ENCODE results near the gene NINJ1.
A peak's percentile ranks its signal among the peaks of the same experiment; 100 is the strongest.

Gene NINJ1

DNA sequence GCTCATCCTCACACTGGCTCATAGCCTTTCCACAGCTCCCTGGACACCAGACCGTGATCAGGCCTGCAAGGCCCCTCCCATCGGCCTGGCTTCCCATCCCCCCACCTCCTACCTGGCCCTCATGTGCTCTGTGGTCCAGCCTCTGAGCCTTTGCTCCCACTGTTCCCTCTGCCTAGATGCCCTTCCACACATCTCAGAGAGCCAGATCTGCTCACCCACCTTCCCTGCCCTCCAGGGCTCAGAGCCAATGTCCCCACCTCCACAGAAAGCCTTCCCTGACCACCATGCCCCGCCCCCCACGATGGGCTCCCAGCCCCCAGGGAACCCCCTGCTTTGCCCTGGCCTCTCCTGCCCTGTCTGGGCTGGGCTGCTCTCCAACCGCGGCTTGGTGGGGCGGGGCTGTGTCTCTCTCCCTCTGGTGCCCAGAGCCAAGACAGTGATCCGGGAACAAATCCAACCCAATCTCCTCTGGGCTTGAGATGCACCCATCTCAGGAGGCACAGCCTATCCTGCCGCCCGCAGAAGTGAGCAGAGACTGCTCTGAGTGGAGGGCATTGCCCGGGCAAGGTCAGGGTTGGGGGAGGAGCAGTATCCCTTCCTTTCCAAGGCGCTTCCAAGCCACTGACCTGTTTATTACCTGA is 1.6 kb downstream of the NINJ1 start:
- no peak for DNase-seq

- DNase-seq: no peak
These were observed 2.3 kb downstream of the NINJ1 start for GRCh38 chr9:93131599-93132286.

DNA sequence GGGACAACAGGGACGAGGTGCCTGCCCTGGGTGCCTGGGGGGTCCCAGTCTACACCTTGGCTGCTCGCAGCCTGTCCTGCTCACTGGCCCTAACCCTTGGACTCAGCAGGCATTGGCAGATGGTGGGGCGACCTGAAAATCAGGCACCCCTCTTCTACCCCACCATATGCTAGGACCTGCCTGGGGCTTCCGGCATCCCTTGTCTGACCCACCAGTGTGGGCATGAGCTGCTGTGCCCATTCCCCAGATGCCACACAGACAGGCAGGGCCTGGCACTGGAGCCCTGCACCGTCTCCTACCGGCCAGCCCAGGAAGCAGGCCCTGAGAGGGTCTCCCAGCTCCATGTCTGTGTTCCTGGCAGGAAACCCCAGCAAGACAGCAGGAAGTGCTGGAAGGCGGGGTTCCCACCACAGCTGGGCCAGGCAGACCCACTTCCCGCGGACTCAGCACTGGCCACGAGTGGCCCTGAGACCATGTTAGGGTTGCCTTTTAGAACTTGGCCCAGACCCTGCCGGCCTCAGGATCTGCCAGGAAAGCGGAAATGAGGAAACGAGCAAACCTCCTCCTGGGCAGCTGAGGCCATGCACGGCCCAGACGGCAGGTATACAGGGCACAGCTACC is 3.1 kb downstream of the NINJ1 start:
- DNase-seq: no peak

GRCh38 chr9:93129691-93130500 is 4.2 kb downstream of the NINJ1 start:
- no peak for DNase-seq

DNA sequence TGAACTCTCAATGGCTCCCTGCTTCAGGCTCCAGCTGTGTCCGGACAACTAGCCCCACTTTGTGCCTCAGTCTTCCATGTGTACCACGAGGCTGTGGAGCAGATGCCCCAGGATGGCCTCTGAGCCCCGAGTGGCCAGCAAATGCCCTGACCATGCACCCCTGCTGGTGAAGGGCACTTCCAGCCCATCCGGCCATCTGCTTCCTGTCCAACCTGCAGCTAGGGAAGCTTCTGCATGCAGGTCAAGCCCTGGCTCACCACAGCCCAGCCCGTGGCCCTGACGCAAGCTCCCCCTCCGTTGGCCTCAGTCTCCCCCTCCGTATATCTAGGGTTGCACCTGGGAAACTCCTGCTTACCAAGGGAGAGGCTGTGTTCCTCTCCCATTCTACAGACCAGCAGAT is 4.8 kb downstream of the NINJ1 start:
- DNase-seq: no peak

- DNase-seq: no peak
These were observed 5.3 kb downstream of the NINJ1 start for GRCh38 chr9:93128715-93129224.

- no peak for DNase-seq
These were observed 5.9 kb downstream of the NINJ1 start for GRCh38 chr9:93128011-93128714.

GRCh38 chr9:93127395-93127911 is 6.6 kb downstream of the NINJ1 start:
- no peak for DNase-seq

GRCh38 chr9:93126825-93127368 is 7.2 kb downstream of the NINJ1 start:
- peak in 1 of 6 experiments; percentile 31 for DNase-seq

DNA sequence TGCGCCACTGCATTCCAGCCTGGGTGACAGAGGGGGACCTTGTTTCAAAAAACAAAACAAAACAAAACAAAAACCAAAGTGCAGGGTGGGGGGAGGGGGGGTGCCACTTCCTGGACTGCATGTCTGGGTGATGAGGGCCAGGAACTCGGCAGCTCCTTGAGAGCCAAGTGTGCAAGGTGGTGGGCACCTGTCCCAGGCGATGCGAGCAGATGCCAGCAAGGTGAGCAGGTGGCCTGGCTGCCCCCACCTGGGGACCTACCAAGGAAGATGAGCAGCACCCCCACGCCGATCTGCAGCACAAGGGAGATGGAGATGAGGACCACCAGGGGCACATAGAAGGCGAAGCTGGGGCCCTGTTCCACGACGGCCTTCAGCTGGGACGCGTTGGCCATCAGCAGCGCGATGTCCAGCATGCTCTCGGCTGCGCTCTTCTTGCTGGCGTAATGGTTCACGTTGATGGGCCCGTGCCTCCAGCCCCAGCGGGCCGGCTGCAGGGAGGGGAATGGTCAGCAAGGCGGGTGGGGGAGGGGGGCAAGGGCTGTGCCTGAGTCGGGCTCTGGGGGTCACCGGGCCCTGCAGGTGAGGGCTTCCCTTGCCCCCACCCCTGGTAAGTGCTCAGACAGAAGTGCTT is 7.8 kb downstream of the NINJ1 start:
- peak; percentile 18 to 56 (median 34) for DNase-seq

DNA sequence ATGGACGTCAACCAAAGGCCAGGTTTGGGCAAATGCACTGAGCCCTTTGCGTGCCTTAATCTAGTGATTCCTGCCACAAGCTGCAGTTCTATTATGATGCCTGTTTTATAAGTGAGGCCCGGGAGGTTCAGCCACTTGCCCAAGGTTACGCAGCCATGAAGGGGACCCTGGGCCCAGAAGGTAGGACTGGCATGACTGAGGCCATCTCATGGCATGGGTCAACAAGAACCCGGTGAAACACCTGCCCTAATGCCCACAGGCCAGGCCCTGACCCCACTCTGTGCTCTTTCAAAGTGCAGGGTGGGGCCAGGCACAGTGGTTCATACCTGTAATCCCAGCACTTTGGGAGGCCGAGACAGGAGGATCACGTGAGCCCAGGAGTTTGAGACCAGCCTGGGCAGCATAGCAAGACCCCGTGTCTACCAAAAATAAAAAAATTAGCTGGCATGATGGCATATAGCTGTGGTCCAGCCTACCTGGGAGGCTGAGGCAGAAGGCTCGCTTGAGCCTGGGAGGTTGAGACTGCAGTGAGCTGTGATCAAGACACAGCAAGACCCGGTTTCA is 8.6 kb downstream of the NINJ1 start:
- DNase-seq: no peak

- no peak for DNase-seq
These were observed 9.3 kb downstream of the NINJ1 start for GRCh38 chr9:93124793-93125192.

DNA sequence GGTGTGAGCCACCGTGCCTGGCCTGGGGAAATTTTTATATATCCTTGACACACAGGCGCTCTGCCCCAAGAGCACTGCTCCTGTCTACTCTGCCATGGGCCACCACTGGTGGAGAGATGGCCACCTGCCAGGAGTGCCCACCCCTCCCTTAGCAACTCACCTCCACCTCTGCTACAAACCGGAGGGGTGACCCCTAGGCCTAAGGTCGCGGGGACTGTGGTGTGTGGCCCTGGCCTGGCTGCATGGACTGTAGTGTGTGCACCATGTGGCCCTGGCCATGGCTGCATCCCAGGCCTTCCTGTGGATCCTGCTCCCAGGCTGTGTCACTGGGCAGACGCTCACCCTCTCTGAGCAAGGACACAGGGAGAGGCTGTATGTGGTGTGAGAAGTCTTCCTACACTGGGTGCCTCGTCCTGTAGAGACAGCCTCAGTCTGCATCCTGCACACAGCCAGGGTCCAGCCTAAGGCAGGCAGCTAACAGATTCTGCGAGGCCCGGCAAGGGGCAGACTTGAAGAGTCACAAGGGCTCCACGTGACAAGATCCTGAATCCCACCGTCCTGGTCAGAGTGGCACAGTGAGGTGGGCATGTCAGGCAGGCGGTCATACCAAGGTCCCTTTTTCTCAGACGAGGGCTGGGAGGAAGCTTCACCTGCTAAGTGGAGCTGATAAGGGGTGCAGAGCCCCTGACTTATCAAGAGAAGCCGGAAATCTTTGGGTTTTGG is 10.3 kb downstream of the NINJ1 start:
- DNase-seq: no peak

GRCh38 chr9:93122721-93123221 is 11.3 kb downstream of the NINJ1 start:
- no peak for DNase-seq

GRCh38 chr9:93121316-93122241 is 12.5 kb downstream of the NINJ1 start:
- no peak for DNase-seq

- no peak for DNase-seq
These were observed 13.2 kb downstream of the NINJ1 start for GRCh38 chr9:93120846-93121315.

- DNase-seq: peak in 1 of 6 experiments; percentile 47
These were observed 13.9 kb downstream of the NINJ1 start for GRCh38 chr9:93119953-93120845.

- DNase-seq: no peak
These were observed 14.4 kb downstream of the NINJ1 start for GRCh38 chr9:93119703-93119952.
